ENCODE measurements around the gene ZNF724.

DNA sequence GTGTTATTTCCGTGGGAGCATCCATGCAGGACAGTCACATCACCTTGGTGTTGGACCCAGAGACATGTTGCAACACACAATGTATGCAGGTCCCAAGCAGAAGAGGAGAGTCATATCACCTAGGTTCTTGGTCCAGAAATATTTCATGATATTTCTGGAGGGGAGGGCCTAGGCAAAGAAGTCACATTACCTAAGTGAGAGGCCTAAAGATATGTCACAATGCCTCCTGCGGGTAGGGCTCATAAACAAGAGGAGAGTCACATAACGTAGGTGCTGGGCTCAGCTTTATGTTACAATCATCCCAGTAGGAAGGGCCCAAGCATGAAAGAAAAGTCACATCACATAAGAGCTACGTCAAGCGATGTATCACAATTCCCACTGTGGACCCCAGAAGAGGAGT, 10.8 kb upstream of the ZNF724 start:
- TF ChIP-seq ARNTL (CRISPR knock-in tag; IDR thresholded peaks at IDR 0.05; ENCODE audit: borderline replicate concordance, low read depth) (no peak), ZFP3 (CRISPR knock-in tag; IDR thresholded peaks at IDR 0.05) (no peak), RARB (CRISPR knock-in tag; IDR thresholded peaks at IDR 0.05) (no peak)
- TF ChIP-seq, protein P1, sequence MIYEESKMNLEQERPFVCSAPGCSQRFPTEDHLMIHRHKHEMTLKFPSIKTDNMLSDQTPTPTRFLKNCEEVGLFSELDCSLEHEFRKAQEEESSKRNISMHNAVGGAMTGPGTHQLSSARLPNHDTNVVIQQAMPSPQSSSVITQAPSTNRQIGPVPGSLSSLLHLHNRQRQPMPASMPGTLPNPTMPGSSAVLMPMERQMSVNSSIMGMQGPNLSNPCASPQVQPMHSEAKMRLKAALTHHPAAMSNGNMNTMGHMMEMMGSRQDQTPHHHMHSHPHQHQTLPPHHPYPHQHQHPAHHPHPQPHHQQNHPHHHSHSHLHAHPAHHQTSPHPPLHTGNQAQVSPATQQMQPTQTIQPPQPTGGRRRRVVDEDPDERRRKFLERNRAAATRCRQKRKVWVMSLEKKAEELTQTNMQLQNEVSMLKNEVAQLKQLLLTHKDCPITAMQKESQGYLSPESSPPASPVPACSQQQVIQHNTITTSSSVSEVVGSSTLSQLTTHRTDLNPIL (CRISPR knock-in tag; IDR thresholded peaks at IDR 0.05; ENCODE audit: low read depth): no peak
- TF ChIP-seq, protein P2, sequence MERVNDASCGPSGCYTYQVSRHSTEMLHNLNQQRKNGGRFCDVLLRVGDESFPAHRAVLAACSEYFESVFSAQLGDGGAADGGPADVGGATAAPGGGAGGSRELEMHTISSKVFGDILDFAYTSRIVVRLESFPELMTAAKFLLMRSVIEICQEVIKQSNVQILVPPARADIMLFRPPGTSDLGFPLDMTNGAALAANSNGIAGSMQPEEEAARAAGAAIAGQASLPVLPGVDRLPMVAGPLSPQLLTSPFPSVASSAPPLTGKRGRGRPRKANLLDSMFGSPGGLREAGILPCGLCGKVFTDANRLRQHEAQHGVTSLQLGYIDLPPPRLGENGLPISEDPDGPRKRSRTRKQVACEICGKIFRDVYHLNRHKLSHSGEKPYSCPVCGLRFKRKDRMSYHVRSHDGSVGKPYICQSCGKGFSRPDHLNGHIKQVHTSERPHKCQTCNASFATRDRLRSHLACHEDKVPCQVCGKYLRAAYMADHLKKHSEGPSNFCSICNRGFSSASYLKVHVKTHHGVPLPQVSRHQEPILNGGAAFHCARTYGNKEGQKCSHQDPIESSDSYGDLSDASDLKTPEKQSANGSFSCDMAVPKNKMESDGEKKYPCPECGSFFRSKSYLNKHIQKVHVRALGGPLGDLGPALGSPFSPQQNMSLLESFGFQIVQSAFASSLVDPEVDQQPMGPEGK (CRISPR knock-in tag; IDR thresholded peaks at IDR 0.05; ENCODE audit: borderline replicate concordance): no peak
